Sigmoid colon (tissue), 7 donors: ENCODE results near the gene UCK1. TPM values are rescaled to one million over a fixed set of nuclear protein-coding genes. Genes with fewer than 3 reads are reported as not detected.

ENCODE experiments used
- DNase-seq: peaks from one replicate; pipeline ENCODE4 v3.0.0-alpha.2; 2019
- H3K27ac ChIP-seq, 4 donors: fragments of 200-600 bp; sonication (generic); one replicate each; pipeline ENCODE4 v1.5.1; 2016 to 2019; ENCODE audit warnings: mild to moderate bottlenecking in 1 of 4
- H3K27me3 ChIP-seq, 3 donors: fragments of 200-600 bp; sonication (generic); one replicate each; pipeline ENCODE4 v1.5.1; 2019; ENCODE audit warnings: mild to moderate bottlenecking in 1 of 3
- H3K36me3 ChIP-seq, 4 donors: fragments of 200-600 bp; sonication (generic); one replicate each; pipeline ENCODE4 v1.5.1; 2016 to 2019
- H3K4me1 ChIP-seq, 4 donors: fragments of 200-600 bp; sonication (generic); one replicate each; pipeline ENCODE4 v1.5.1; 2017 to 2019
- H3K4me3 ChIP-seq, 4 donors: fragments of 200-600 bp; sonication (generic); one replicate each; pipeline ENCODE4 v1.5.1; 2017 to 2019; ENCODE audit warnings: mild to moderate bottlenecking in 2 of 4, moderate library complexity in 1 of 4
- H3K9me3 ChIP-seq, 4 donors: fragments of 200-600 bp in 3 of 4; sonication (generic) in 3 of 4; one replicate each; pipeline versions ENCODE4 v1.5.1 to v1.6.1; 2013 to 2019
- EP300 ChIP-seq, 4 donors: sonication (generic); formaldehyde crosslinking; IDR thresholded peaks; one replicate each; pipeline ENCODE4 v1.6.1; 2017; ENCODE audit warnings: antibody characterized with exemption in 4 of 4
- POLR2A ChIP-seq, 2 donors: fragments of 450-650 bp; IDR thresholded peaks; one replicate each; pipeline ENCODE4 v1.6.1; 2016; ENCODE audit warnings: antibody characterized with exemption in 2 of 2, mild to moderate bottlenecking in 2 of 2, moderate library complexity in 2 of 2
- POLR2AphosphoS5 ChIP-seq, 4 donors: sonication (generic); formaldehyde crosslinking; IDR thresholded peaks; one replicate each; pipeline ENCODE4 v1.6.1; 2017; ENCODE audit warnings: antibody characterized with exemption in 4 of 4
- WGBS, 2 donors: extraction: QIAGEN DNeasy Blood & Tissue Kit; methylation state at CpG; one replicate each; pipeline ENCODE4 v1.1.7; 2013; 5-methylcytosine and 5-hydroxymethylcytosine counted together
- intact Hi-C: fragments of 100-400 bp; cut with DNase I; formaldehyde crosslinking; loops from one replicate; pipeline ENCODE4 v1.15.1; 2023
- polyA plus RNA-seq, 3 donors: library from polyadenylated mRNA; stranded (reverse); fragments of 200-250 nt; gene quantifications; one replicate each; pipeline ENCODE4 v1.2.3, GENCODE V29; 2013
- total RNA-seq, 4 donors: library from RNA; depleted of rRNA; stranded (reverse); fragments of >200 nt; gene quantifications; one replicate each; pipeline ENCODE4 v1.1.0, GENCODE V29; 2016
- TF ChIP-seq, protein P1 (sequence below), 4 experiments: fragments of 450-650 bp in 3 of 4; fragments of 200-600 bp in 1 of 4; IDR thresholded peaks; one replicate each; pipeline ENCODE4 v1.5.1; 2016 to 2019; ENCODE audit warnings: antibody characterized with exemption in 4 of 4, mild to moderate bottlenecking in 3 of 4, moderate library complexity in 2 of 4
- donor health status: healthy with polysubstance abuse.
- donor health status: Bipolar disorder and iron deficiency.
- donor health status: healthy.

Gene UCK1
- total and polyA plus RNA-seq, 7 donors = 20.8 to 67.5 (median 35.7) TPM

DNA sequence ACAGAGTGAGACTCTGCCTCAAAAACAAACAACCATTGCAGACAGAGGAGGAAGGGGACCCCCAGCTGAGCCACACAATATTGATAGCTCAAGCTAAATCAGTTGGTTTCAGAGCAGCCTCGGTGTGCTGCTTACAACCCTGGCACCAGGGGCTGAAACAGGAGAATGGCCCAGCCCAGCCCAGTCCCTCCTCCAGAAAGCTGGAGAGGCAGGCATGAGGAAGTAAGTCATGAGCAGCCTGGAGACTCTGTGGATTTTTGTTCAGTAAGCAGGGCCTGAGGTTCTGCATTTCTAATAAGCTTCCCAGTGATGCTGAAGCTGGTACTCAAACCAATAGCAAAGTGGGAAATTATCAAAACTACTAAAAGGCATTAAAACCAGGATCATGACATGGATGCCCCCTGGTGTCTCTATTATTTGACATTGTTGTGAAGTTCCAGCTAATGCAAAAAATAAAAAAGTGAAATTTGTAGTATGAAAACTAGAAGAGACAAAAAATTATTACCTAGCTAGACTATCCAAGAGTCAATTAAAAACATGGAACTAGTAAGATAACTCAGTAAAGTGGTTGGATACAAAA is 28.4 kb upstream of the UCK1 start:
- H3K27me3 ChIP-seq = peaks cover 7 to 20% (median 19%) of the 10 kb centered on the region in 3 donors
- TF ChIP-seq POLR2AphosphoS5 (IDR thresholded peaks at IDR 0.05) (no peak), EP300 (IDR thresholded peaks at IDR 0.05) (no peak), POLR2A (IDR thresholded peaks at IDR 0.05) (no peak)
- TF ChIP-seq, protein P1, sequence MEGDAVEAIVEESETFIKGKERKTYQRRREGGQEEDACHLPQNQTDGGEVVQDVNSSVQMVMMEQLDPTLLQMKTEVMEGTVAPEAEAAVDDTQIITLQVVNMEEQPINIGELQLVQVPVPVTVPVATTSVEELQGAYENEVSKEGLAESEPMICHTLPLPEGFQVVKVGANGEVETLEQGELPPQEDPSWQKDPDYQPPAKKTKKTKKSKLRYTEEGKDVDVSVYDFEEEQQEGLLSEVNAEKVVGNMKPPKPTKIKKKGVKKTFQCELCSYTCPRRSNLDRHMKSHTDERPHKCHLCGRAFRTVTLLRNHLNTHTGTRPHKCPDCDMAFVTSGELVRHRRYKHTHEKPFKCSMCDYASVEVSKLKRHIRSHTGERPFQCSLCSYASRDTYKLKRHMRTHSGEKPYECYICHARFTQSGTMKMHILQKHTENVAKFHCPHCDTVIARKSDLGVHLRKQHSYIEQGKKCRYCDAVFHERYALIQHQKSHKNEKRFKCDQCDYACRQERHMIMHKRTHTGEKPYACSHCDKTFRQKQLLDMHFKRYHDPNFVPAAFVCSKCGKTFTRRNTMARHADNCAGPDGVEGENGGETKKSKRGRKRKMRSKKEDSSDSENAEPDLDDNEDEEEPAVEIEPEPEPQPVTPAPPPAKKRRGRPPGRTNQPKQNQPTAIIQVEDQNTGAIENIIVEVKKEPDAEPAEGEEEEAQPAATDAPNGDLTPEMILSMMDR (IDR thresholded peaks at IDR 0.05) = no peak
- no peak overlapping the region for H3K27ac ChIP-seq
- no peak for DNase-seq
- peaks cover 0 to 5% (median 1%) of the 10 kb centered on the region in 4 donors for H3K9me3 ChIP-seq
- H3K36me3 ChIP-seq = no peaks in the 10 kb centered on the region
- WGBS, 2 donors = 59 to 74% methylated on average over 1 of the region's 1 CpG
- no peak overlapping the region for H3K4me3 ChIP-seq
- intact Hi-C loops = no loop called here
- no peaks in the 10 kb centered on the region for H3K4me1 ChIP-seq

DNA sequence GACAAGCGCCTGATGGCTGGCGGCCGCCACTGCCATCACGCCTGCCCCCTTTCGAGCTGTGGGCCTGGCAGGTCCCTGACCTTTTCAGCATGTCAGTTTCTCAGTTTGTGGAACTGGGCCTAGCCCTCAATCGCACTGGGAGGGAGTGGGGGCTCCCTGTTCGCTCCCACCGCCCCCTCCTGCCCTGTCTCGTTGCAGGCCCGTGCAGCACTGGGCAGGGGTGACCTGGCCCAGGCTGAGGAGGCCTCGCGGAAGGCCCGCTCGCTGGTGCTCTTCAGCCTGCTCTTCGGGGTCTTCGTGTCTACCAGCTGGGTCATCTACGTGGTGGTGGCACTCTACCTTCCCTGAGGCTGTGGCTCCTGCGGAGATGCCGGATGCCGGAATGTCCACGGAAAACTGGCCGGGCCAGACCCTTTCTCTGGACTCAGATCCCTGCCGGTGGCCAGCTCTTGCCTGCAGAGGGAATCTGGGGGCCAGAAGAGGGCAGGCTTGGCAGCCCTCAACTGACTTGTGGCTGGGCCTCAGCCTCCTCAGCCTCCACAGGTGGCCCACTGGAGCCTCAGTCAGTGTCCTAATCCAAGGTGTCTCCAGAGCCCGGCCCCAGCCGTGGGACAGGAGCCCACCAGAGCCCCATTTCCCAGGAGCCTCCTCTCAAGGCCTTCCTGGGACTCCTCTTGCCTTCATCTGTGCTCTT is 26.9 kb upstream of the UCK1 start:
- Histone ChIP-seq H3K27me3 (peaks cover 13 to 35% (median 34%) of the 10 kb centered on the region in 3 donors), H3K4me1 (no peaks in the 10 kb centered on the region), H3K9me3 (peaks cover 0 to 5% (median 1%) of the 10 kb centered on the region in 4 donors), H3K27ac (no peak overlapping the region), H3K4me3 (no peak overlapping the region), H3K36me3 (no peaks in the 10 kb centered on the region)
- 93 to 96% methylated on average over 25 of the region's 25 CpGs for WGBS, 2 donors
- DNase-seq = no peak
- TF ChIP-seq POLR2AphosphoS5 (IDR thresholded peaks at IDR 0.05) (no peak), POLR2A (IDR thresholded peaks at IDR 0.05) (no peak), EP300 (IDR thresholded peaks at IDR 0.05) (no peak)
- TF ChIP-seq, protein P1 (IDR thresholded peaks at IDR 0.05) = no peak
- intact Hi-C loops = no loop called here

DNA sequence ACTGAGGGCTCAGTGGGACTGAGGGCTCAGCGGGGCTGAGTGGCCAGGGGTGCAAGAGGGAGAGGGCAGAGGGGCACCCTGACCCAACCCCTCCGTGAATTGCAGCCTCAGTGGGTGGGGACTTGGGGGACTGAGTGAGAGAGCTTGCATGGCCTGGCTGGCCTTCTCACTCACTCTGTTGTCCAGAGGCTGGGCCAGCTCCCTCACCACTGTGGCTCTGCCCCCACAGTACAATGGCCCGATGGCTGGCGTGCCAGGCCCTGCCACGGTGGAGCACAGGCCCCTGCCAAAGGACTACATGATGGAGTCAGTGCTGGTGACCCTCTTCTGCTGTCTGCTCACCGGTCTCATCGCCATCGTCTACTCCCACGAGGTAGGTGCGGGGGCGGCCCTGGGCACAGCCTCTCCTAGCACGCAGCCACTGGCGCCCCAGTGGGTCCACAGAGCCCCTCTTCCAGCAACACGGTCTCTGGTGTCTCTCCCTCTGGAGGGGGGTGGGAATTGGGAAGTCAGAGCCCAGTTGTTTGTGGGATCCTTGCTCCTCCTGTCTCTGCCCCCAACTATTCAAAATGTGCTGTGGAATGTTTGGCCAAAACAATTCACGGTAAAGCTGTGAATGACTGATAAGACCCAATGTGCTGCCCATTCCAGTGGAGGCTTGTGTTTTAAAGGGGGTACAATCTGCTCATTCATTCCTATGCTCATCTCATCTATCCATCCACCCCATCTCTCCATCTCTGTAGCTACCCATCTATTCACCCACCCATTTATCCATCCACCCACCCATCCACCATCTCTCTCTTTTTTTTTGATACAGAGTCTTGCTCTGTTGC is 25.0 kb upstream of the UCK1 start:
- no peaks in the 10 kb centered on the region for H3K9me3 ChIP-seq
- peaks cover 13 to 44% (median 36%) of the 10 kb centered on the region in 3 donors for H3K27me3 ChIP-seq
- no peak overlapping the region for H3K4me3 ChIP-seq
- no peak for DNase-seq
- no peaks in the 10 kb centered on the region for H3K4me1 ChIP-seq
- TF ChIP-seq EP300 (IDR thresholded peaks at IDR 0.05) (no peak), POLR2AphosphoS5 (IDR thresholded peaks at IDR 0.05) (no peak), POLR2A (IDR thresholded peaks at IDR 0.05) (no peak)
- TF ChIP-seq, protein P1 (IDR thresholded peaks at IDR 0.05) = no peak
- intact Hi-C loops = no loop called here
- no peak overlapping the region for H3K27ac ChIP-seq
- 92 to 94% methylated on average over 15 of the region's 15 CpGs for WGBS, 2 donors
- H3K36me3 ChIP-seq = no peaks in the 10 kb centered on the region

DNA sequence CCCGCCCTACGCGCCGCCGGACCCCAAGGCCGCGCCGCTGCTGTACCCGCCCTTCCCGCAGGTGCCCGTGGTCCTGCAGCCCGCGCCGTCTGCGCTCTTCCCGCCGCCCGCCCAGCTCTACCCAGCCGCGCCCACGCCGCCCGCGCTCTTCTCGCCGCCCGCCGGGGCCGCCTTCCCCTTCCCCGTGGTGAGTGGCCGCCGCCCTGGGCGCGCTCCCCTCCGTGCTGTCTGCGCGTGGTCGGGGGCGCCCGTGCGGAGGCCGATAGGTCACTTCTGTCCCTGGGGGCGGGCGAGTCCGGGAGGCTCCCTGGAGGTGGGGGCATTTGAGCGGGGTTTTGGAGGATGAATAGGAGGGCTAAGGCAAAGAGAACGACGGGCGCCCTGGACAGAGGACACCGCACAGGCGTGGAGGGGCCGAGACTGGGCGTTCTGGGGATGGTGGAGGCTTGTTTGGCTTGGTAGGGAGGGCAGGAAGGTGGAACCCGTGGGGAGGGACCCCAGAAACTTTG is 23.8 kb upstream of the UCK1 start:
- Histone ChIP-seq H3K36me3 (no peaks in the 10 kb centered on the region), H3K27ac (no peak overlapping the region), H3K4me1 (no peaks in the 10 kb centered on the region), H3K9me3 (no peaks in the 10 kb centered on the region), H3K4me3 (no peak overlapping the region), H3K27me3 (peaks cover 13 to 44% (median 36%) of the 10 kb centered on the region in 3 donors)
- DNase-seq = no peak
- intact Hi-C loops = no loop called here
- no peak for TF ChIP-seq EP300 (IDR thresholded peaks at IDR 0.05)
- TF ChIP-seq, protein P1 (IDR thresholded peaks at IDR 0.05) = no peak
- TF ChIP-seq POLR2AphosphoS5 (IDR thresholded peaks at IDR 0.05) = no peak
- no peak for TF ChIP-seq POLR2A (IDR thresholded peaks at IDR 0.05)
- 40 to 84% methylated on average over 54 of the region's 54 CpGs for WGBS, 2 donors
